Purkinje cell (primary cell): Measurements from ENCODE around the gene THAP2. TPM values are rescaled to one million over a fixed set of nuclear protein-coding genes. Genes with fewer than 3 reads are reported as not detected.

Experiments used
- polyA plus RNA-seq: library from polyadenylated mRNA; unstranded; fragments of >200 nt; fragmentation: Nextera tagmentation; gene quantifications from 2 replicates; pipeline ENCODE4 v1.2.1, GENCODE V29; 2014

Gene THAP2
- 7.7 and 12.5 TPM in 2 replicates for polyA plus RNA-seq

GRCh38 chr12:71663561-71664410, at the start of gene THAP2, which contains the start of gene ZFC3H1:
TSS of gene THAP2 (plus strand) at chr12:71664301. CDS start at chr12:71664510, 209 bp downstream.
TSS of gene ZFC3H1 (minus strand) at chr12:71663848. CDS start at chr12:71663610, 238 bp downstream.

GRCh38 chr12:71685914-71686657, 22.0 kb downstream of the THAP2 start, which contains the start of gene TMEM19:
TSS of gene TMEM19 (plus strand) at chr12:71686082. CDS start at chr12:71686681, 599 bp downstream.

Other genes with a start within 250 kb of the THAP2 start
- gene LGR5, start 224.5 kb upstream of the THAP2 start, polyA plus RNA-seq = not detected in 2 replicates
- 22.3 and 27.6 TPM in 2 replicates for gene ZFC3H1, start 453 bp upstream of the THAP2 start, polyA plus RNA-seq
- gene TMEM19, start 21.8 kb downstream of the THAP2 start, polyA plus RNA-seq = 6.8 and 10.8 TPM in 2 replicates
- 13.6 and 22.8 TPM in 2 replicates for gene RAB21, start 90.6 kb downstream of the THAP2 start, polyA plus RNA-seq
- gene TBC1D15, start 175.5 kb downstream of the THAP2 start, polyA plus RNA-seq = 28.6 and 33.2 TPM in 2 replicates